Measurements from ENCODE around the gene ARPC4. TPM values are rescaled to one million over a fixed set of nuclear protein-coding genes. Genes with fewer than 3 reads are reported as not detected.

ARPC4 gene
- total and polyA plus RNA-seq, 10 of the 15 experiments (the other 5 are each of a cell fraction or from before 2014, with no cell fraction given), result 42.0 to 354 (median 268) TPM

- BruUV-seq (replicated peaks), result no TSS peak
- CTCF ChIA-PET, result interaction anchor here (1.0 to 2.1 kb wide), 2 partner anchors 12 to 278 kb away, joined by 3 to 8 read pairs; no protein-coding TSS in a partner anchor
- POLR2A ChIA-PET, result interaction anchor here (1.0 kb wide), 1 partner anchor 29 kb away, joined by 4 read pairs; the partner anchor contains the start of gene OGG1
- no peaks in the 10 kb centered on the region for H4K20me1 ChIP-seq (ENCODE audit: control insufficient read depth, insufficient read depth)
- RAD21 ChIA-PET (ENCODE audit: unreplicated experiment), result interaction anchor here (1.0 kb wide), 1 partner anchor 15 kb away, joined by 3 read pairs; the partner anchor contains the start of gene ARPC4
- H3K27ac ChIP-seq (ENCODE audit: control insufficient read depth, insufficient read depth), result no peak overlapping the region
- no peaks in the 10 kb centered on the region for H3K27me3 ChIP-seq (replicated peaks in 1 of 2; ENCODE audit: control insufficient read depth in 2 of 2, insufficient read depth in 2 of 2, low read length in 1 of 2)
- DNase-seq (ENCODE audit: low read depth, low spot score), result no peak
- in situ Hi-C loops (cut with MboI) (no loop called here), intact Hi-C loops (cut with micrococcal nuclease; ENCODE audit: unreplicated experiment) (no loop called here)
- no peak overlapping the region for H2AFZ ChIP-seq (ENCODE audit: control insufficient read depth, low read depth, low read length)
- no peaks in the 10 kb centered on the region for H3K79me2 ChIP-seq (ENCODE audit: control insufficient read depth, insufficient read depth, low read length)
- H3K4me3 ChIP-seq, result no peak overlapping the region
- no peak overlapping the region for H3K4me2 ChIP-seq (ENCODE audit: control insufficient read depth, insufficient read depth)
- ATAC-seq, result no peak
- peaks cover 31% of the 10 kb centered on the region for H3K4me1 ChIP-seq (ENCODE audit: control insufficient read depth, insufficient read depth, low read length)
- 0 out of 4 replicates have a peak, but pooled peaks cover 0 to 7% of the 10 kb centered on the region in 2 experiments for H3K36me3 ChIP-seq (ENCODE audit: control insufficient read depth in 2 of 2, insufficient read depth in 2 of 2, low read length in 1 of 2)
- FAIRE-seq, result no peak
- WGBS (ENCODE audit: insufficient coverage, insufficient replicate concordance, low lambda C conversion rate, missing lambda C conversion rate), result 87% methylated on average over 5 of the region's 5 CpGs
- no peak overlapping the region for H3K9ac ChIP-seq (ENCODE audit: control insufficient read depth, insufficient read depth, low read length)
- no peaks in the 10 kb centered on the region for H3K9me3 ChIP-seq (replicated peaks; ENCODE audit: control insufficient read depth, insufficient read depth, low read length)
- SMC1A ChIA-PET (ENCODE audit: uncharacterized antibody, unreplicated experiment), result interaction anchor here (0.7 to 1.5 kb wide), 3 partner anchors 25 to 50 kb away, joined by 3 to 4 read pairs (median 3); no protein-coding TSS in a partner anchor
- TF ChIP-seq MTA3 (IDR thresholded peaks at IDR 0.05; ENCODE audit: borderline replicate concordance, low read length) (no peak), CBX3 (IDR thresholded peaks at IDR 0.05; ENCODE audit: borderline replicate concordance, low read depth) (no peak), WRNIP1 (IDR thresholded peaks at IDR 0.05; ENCODE audit: borderline replicate concordance, low read depth, low read length) (no peak), RUNX3 (IDR thresholded peaks at IDR 0.05; ENCODE audit: low read length) (no peak), RAD51 (IDR thresholded peaks at IDR 0.05) (no peak), PAX8 (IDR thresholded peaks at IDR 0.05) (no peak), DPF2 (IDR thresholded peaks at IDR 0.05) (no peak), ATF2 (IDR thresholded peaks at IDR 0.05; ENCODE audit: low read length) (no peak), CEBPZ (IDR thresholded peaks at IDR 0.05; ENCODE audit: low read depth, low read length) (no peak), CHD4 (IDR thresholded peaks at IDR 0.05) (no peak), RELB (IDR thresholded peaks at IDR 0.05; ENCODE audit: low read depth) (no peak), MXI1 (IDR thresholded peaks at IDR 0.05; ENCODE audit: low read depth, low read length) (no peak), HSF1 (IDR thresholded peaks at IDR 0.05; ENCODE audit: low read depth, low read length) (no peak)
- TF ChIP-seq, protein P1, sequence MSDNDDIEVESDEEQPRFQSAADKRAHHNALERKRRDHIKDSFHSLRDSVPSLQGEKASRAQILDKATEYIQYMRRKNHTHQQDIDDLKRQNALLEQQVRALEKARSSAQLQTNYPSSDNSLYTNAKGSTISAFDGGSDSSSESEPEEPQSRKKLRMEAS (IDR thresholded peaks at IDR 0.05; ENCODE audit: low read depth, low read length), result no peak
These were observed 14.5 kb upstream of the ARPC4 start for GRCh38 chr3:9778143-9779074.
